ENCODE data around the gene PANK4. TPM values are rescaled to one million over a fixed set of nuclear protein-coding genes. Genes with fewer than 3 reads are reported as not detected.

Gene PANK4
- total and polyA plus RNA-seq, 3 experiments from 2014 or later: 25.0 to 46.3 (median 40.3) TPM

DNA sequence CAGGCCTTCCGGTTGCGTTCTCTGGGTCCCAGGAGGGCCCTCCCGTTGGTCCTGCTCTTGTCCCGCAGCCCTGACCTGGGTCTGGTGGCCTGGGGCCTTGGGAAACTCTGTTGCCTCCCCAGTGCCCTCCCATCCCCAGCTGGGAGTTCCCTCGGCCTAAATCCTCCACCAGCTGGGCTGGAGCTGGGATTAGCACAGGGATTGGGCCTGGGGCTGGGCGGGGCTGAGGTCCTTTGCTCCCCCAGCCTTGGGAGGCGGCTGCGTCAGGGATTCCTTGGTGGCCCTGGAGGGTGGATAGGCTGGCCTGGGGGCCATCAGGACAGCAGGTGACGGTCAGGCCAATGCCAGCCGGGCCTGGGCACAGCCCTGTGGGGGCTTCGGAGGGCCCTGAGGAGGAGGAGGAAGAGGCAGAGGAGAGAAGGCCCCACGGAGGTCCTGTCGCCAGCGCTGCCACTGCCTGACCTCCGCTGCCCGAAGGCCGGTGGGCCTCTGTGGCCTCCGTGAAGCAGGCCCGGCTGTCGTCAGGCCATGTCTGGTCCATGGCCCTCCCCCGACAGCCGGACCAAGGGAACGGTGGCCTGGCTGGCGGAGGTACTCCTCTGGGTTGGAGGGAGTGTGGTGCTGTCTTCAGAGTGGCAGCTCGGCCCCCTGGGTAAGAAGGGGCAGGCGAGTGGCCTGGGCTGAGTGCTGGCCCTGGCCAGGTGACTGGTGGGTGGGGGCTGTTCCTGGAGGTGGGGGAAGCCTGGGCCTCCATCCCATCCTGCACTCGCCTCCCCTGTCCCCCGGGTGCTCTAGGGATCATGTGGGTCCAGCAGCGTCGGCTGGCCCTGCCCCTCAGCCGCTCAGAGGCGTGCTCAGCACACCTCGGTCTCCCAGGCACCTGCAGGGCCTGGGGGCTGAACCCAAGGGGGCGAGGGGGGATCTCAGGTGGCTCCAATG, 50.1 kb downstream of the PANK4 start, which contains the start of gene PLCH2:
TSS of gene PLCH2 (plus strand) at position 229 of the 939 bp plus-strand sequence. CDS start at position 529, 300 bp downstream.
- H3K9me3 Mint-ChIP-seq: no peaks in the 10 kb centered on the region
- Histone ChIP-seq H3K9me3 (ENCODE audit: low read length) (no peaks in the 10 kb centered on the region), H3K4me1 (ENCODE audit: insufficient read depth, low read length) (no peaks in the 10 kb centered on the region), H3K27ac (ENCODE audit: low read depth, low read length) (no peak within 1 kb of the TSS), H3K27me3 (ENCODE audit: insufficient read depth, low read length, poor library complexity, severe bottlenecking) (no peaks in the 10 kb centered on the region), H3K4me3 (ENCODE audit: low read length) (no peak within 1 kb of the TSS), H3K36me3 (ENCODE audit: insufficient read depth, low read length) (no peaks in the 10 kb centered on the region)
- ChIA-PET CTCF (interaction anchor here (1.0 kb wide), 1 partner anchor 34 kb away, joined by 3 read pairs; no protein-coding TSS in a partner anchor), POLR2A (no interaction called here)
- H3K4me3 Mint-ChIP-seq: no peak within 1 kb of the TSS
- no peaks in the 10 kb centered on the region for H3K36me3 Mint-ChIP-seq
- no peaks in the 10 kb centered on the region for H3K27me3 Mint-ChIP-seq
- no peak within 1 kb of the TSS for H3K27ac Mint-ChIP-seq
- DNase-seq: no peak
- no peaks in the 10 kb centered on the region for H3K4me1 Mint-ChIP-seq

DNA sequence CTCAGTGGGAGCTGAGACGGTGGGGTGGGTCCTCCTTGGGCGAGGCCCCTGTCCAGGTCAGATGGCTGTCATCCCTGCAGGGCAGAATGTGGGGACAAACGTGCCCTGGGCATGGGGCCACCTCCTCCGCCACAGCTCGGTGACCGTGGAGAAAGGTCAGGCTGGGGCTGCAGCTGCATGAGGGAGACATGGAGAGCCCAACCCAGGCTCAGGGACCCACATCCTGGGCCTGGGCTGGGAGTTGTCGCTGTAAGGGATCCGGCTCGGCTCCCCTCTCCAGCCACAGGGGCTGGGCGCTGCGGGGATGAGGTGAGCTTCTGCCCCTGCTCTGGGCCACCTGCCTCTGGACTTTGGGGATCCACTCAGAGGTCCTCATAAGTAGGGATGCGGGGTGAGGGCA, 50.8 kb downstream of the PANK4 start:
- H3K36me3 Mint-ChIP-seq: no peaks in the 10 kb centered on the region
- H3K4me1 Mint-ChIP-seq: no peaks in the 10 kb centered on the region
- Histone ChIP-seq H3K4me3 (ENCODE audit: low read length) (no peak overlapping the region), H3K27me3 (ENCODE audit: insufficient read depth, low read length, poor library complexity, severe bottlenecking) (no peaks in the 10 kb centered on the region), H3K27ac (ENCODE audit: low read depth, low read length) (no peak overlapping the region), H3K36me3 (ENCODE audit: insufficient read depth, low read length) (no peaks in the 10 kb centered on the region), H3K4me1 (ENCODE audit: insufficient read depth, low read length) (no peaks in the 10 kb centered on the region), H3K9me3 (ENCODE audit: low read length) (no peaks in the 10 kb centered on the region)
- no peak overlapping the region for H3K4me3 Mint-ChIP-seq
- DNase-seq: no peak
- H3K27me3 Mint-ChIP-seq: no peaks in the 10 kb centered on the region
- POLR2A ChIA-PET: interaction anchor here (0.5 kb wide), 1 partner anchor 326 kb away, joined by 3 read pairs; no protein-coding TSS in a partner anchor
- no peak overlapping the region for H3K27ac Mint-ChIP-seq
- CTCF ChIA-PET: interaction anchor here (1.0 kb wide), 1 partner anchor 34 kb away, joined by 3 read pairs; no protein-coding TSS in a partner anchor
- H3K9me3 Mint-ChIP-seq: no peaks in the 10 kb centered on the region

DNA sequence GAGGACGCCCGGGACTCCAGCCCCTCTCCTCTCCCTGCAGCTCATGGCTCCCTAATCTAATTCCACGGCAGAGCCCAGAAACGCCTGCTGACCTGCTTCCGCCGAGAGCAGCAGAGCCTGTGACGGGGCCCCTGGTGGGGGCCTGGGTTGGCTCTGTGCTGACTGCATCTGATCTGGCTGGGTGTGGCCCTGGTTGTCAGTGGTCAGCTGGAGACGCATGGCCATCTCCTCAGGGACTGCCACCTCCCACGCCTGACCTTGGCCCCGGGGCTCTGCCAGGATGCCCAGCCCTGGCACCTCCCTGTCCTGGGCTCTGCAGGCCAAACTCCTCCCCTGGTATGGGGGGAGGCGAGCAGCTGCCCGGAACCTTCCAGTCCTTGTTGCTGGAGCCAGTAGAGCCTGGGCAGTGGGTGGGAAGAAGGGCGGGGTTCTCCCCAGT, 51.4 kb downstream of the PANK4 start:
- no peaks in the 10 kb centered on the region for H3K36me3 Mint-ChIP-seq
- no peaks in the 10 kb centered on the region for H3K4me1 Mint-ChIP-seq
- H3K27me3 Mint-ChIP-seq: no peaks in the 10 kb centered on the region
- no peaks in the 10 kb centered on the region for H3K4me1 ChIP-seq (ENCODE audit: insufficient read depth, low read length)
- no peaks in the 10 kb centered on the region for H3K9me3 ChIP-seq (ENCODE audit: low read length)
- H3K27me3 ChIP-seq (ENCODE audit: insufficient read depth, low read length, poor library complexity, severe bottlenecking): no peaks in the 10 kb centered on the region
- no peaks in the 10 kb centered on the region for H3K36me3 ChIP-seq (ENCODE audit: insufficient read depth, low read length)
- no peak for DNase-seq
- ChIA-PET POLR2A (no interaction called here), CTCF (no interaction called here)
- H3K27ac ChIP-seq (ENCODE audit: low read depth, low read length): no peak overlapping the region
- H3K4me3 ChIP-seq (ENCODE audit: low read length): no peak overlapping the region
- H3K27ac Mint-ChIP-seq: no peak overlapping the region
- no peaks in the 10 kb centered on the region for H3K9me3 Mint-ChIP-seq
- no peak overlapping the region for H3K4me3 Mint-ChIP-seq

DNA sequence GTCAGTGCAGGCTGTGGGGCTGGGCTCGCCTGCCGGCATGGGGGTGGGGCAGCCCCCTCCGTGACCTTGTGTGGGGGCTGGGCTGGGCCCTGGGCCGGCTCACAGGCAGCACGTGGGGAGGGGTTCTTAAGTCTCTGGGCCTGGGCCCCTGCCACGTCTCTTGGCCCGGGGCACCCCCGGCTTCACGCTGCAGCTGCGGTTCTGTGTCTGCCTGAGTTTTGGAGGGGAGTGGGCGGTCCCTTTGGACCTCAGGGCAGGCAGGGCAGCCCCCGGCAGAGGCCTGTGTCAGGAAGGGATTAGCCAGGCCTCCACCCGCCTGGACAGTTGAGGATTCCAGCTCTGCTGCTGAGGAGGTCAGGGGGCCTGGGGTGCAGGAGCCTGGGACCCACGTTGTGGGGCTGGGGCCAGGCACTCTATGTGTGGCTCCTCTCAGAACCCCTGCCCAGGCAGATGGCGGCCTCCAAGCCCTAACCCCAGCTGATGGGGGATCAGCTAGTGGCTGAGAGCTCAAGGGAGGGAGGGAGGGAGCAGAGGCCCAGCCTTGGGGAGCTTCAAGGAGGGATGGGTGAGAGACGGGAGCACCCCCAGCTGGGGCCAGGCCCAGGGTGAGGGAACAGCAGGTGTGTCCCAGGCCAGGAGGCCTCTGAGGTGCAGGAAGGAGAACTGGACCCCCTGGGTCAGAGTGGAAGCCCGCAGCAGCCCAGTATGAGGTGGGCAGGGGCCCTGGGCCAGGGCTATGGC, 52.1 kb downstream of the PANK4 start:
- Histone ChIP-seq H3K27ac (ENCODE audit: low read depth, low read length) (no peak overlapping the region), H3K36me3 (ENCODE audit: insufficient read depth, low read length) (no peaks in the 10 kb centered on the region), H3K9me3 (ENCODE audit: low read length) (no peaks in the 10 kb centered on the region), H3K4me3 (ENCODE audit: low read length) (no peak overlapping the region), H3K4me1 (ENCODE audit: insufficient read depth, low read length) (no peaks in the 10 kb centered on the region), H3K27me3 (ENCODE audit: insufficient read depth, low read length, poor library complexity, severe bottlenecking) (no peaks in the 10 kb centered on the region)
- POLR2A ChIA-PET: no interaction called here
- Mint-ChIP-seq H3K4me1 (no peaks in the 10 kb centered on the region), H3K27me3 (no peaks in the 10 kb centered on the region), H3K9me3 (no peaks in the 10 kb centered on the region), H3K36me3 (no peaks in the 10 kb centered on the region), H3K4me3 (no peak overlapping the region), H3K27ac (no peak overlapping the region)
- CTCF ChIA-PET: no interaction called here
- DNase-seq: no peak

DNA sequence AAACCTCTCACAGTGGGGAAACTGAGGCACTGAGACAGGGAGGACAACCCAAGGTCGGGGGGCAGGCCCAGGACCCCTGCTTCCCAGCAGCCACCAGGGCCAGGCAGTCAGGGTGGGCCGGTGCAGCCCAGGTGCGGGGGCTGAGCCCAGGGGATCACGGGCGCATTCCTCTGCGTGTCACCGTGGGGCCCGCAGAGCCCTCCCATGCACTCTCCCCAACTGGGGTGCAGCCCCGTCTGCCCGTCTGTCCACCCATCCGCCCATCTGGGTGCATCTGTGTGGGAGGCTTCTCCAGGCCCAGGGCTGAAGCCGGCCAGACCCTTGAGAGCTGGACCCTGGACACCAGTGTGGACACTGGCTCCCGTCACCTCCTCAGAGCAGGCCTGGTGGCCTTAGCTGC, 53.2 kb downstream of the PANK4 start:
- H3K9me3 Mint-ChIP-seq: no peaks in the 10 kb centered on the region

DNA sequence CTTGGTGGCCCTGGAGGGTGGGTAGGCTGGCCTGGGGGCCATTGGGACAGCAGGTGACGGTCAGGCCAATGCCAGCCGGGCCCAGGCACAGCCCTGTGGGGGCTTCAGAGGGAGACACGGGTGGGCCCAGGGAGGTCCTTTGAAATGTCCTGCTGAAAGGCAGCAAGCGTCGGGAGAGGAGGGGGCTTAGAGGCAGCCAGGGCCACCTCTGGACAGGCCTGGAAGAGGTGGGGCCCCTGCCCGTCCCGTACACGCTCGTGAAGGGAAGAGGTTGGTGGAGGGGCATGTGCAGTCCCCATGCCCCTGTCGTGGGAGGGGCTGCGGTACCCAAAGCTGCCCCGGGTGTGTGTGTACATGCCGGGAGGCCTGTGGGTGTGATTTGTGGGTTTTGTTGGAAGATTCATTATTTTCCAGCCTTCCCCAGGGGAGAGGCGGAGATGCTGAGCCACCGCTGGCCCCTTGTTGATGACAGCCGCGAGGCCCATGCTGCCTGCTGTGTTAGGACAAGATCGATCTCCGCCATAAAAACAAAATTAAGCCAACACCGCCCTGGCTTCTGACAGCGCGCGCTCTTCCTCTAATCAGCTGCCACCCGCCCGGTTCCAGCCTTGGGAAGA, 53.7 kb downstream of the PANK4 start:
- Histone ChIP-seq H3K4me3 (ENCODE audit: low read length) (no peak overlapping the region), H3K9me3 (ENCODE audit: low read length) (no peaks in the 10 kb centered on the region), H3K27ac (ENCODE audit: low read depth, low read length) (no peak overlapping the region), H3K4me1 (ENCODE audit: insufficient read depth, low read length) (no peaks in the 10 kb centered on the region), H3K27me3 (ENCODE audit: insufficient read depth, low read length, poor library complexity, severe bottlenecking) (no peaks in the 10 kb centered on the region), H3K36me3 (ENCODE audit: insufficient read depth, low read length) (no peaks in the 10 kb centered on the region)
- Mint-ChIP-seq H3K9me3 (no peaks in the 10 kb centered on the region), H3K4me1 (peaks cover 0 to 3% (median 0%) of the 10 kb centered on the region in 3 donors), H3K36me3 (no peaks in the 10 kb centered on the region), H3K27me3 (peaks cover 0 to 3% of the 10 kb centered on the region in 2 donors), H3K27ac (no peak overlapping the region), H3K4me3 (no peak overlapping the region)
- POLR2A ChIA-PET: no interaction called here
- CTCF ChIA-PET: no interaction called here
- DNase-seq: no peak

More for the DNA sequence above, 53.2 kb downstream of the PANK4 start:
- no peaks in the 10 kb centered on the region for H3K4me1 ChIP-seq (ENCODE audit: insufficient read depth, low read length)
- Mint-ChIP-seq H3K36me3 (no peaks in the 10 kb centered on the region), H3K27ac (no peak overlapping the region), H3K27me3 (peaks cover 0 to 3% of the 10 kb centered on the region in 2 donors), H3K4me3 (no peak overlapping the region), H3K4me1 (peaks cover 0 to 1% (median 0%) of the 10 kb centered on the region in 3 donors)
- no peaks in the 10 kb centered on the region for H3K36me3 ChIP-seq (ENCODE audit: insufficient read depth, low read length)
- POLR2A ChIA-PET: no interaction called here
- no peaks in the 10 kb centered on the region for H3K9me3 ChIP-seq (ENCODE audit: low read length)
- H3K27ac ChIP-seq (ENCODE audit: low read depth, low read length): no peak overlapping the region
- CTCF ChIA-PET: no interaction called here
- no peak overlapping the region for H3K4me3 ChIP-seq (ENCODE audit: low read length)
- no peak for DNase-seq
- H3K27me3 ChIP-seq (ENCODE audit: insufficient read depth, low read length, poor library complexity, severe bottlenecking): no peaks in the 10 kb centered on the region

DNA sequence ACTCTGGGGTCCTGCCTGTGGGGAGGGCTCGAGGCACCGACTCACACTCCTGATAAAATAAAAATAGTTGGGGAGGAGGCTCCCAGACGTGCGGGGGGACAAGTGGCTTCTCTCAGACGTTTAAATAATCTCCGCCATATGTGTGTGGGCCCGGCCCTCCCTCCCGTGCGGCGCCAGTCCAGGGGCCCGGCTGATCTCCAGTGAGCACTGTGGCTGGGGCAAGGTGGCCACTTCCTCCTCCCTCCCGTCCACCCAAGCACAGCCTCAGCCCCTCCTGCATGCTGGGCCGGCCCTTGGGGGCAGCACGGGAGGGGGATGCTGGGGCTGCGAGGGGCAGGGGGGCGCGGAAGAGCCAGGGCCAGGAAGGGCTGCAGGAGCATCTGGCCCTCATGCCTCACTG, 54.3 kb downstream of the PANK4 start:
- Histone ChIP-seq H3K4me1 (ENCODE audit: insufficient read depth, low read length) (no peaks in the 10 kb centered on the region), H3K27me3 (ENCODE audit: insufficient read depth, low read length, poor library complexity, severe bottlenecking) (no peaks in the 10 kb centered on the region), H3K27ac (ENCODE audit: low read depth, low read length) (no peak overlapping the region), H3K36me3 (ENCODE audit: insufficient read depth, low read length) (no peaks in the 10 kb centered on the region), H3K9me3 (ENCODE audit: low read length) (no peaks in the 10 kb centered on the region), H3K4me3 (ENCODE audit: low read length) (no peak overlapping the region)
- DNase-seq: no peak
- Mint-ChIP-seq H3K36me3 (no peaks in the 10 kb centered on the region), H3K27me3 (peaks cover 0 to 3% of the 10 kb centered on the region in 2 donors), H3K9me3 (no peaks in the 10 kb centered on the region), H3K27ac (no peak overlapping the region), H3K4me1 (peaks cover 0 to 3% (median 0%) of the 10 kb centered on the region in 3 donors), H3K4me3 (no peak overlapping the region)
- CTCF ChIA-PET: no interaction called here
- POLR2A ChIA-PET: no interaction called here

DNA sequence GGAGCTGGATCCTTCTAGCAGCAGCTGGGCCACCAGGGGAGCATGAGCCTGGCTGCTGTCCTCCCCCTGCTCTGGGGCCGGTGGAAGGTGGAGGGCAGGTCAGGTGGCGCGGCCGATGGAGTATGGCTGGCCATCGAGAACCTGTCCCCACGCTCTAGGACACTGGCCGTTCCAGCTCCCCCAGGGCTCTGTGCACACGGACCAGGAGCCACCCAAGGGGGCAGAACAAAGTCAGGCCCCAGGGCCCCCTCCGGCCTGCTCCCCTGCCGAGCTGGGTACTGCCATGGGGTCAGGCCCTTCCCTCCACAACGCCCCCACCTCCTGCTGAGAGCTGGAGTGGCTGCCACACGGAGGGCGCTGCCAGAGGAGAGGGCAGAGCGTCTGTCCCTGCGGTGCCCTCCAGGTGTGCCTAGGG, 54.8 kb downstream of the PANK4 start:
- H3K27ac Mint-ChIP-seq: no peak overlapping the region
- no peak for DNase-seq
- no peaks in the 10 kb centered on the region for H3K36me3 ChIP-seq (ENCODE audit: insufficient read depth, low read length)
- no peaks in the 10 kb centered on the region for H3K9me3 Mint-ChIP-seq
- ChIA-PET POLR2A (no interaction called here), CTCF (no interaction called here)
- H3K4me1 ChIP-seq (ENCODE audit: insufficient read depth, low read length): no peaks in the 10 kb centered on the region
- no peaks in the 10 kb centered on the region for H3K36me3 Mint-ChIP-seq
- H3K4me1 Mint-ChIP-seq: peaks cover 0 to 6% (median under 1%) of the 10 kb centered on the region in 3 donors
- H3K27me3 ChIP-seq (ENCODE audit: insufficient read depth, low read length, poor library complexity, severe bottlenecking): no peaks in the 10 kb centered on the region
- no peaks in the 10 kb centered on the region for H3K9me3 ChIP-seq (ENCODE audit: low read length)
- H3K4me3 Mint-ChIP-seq: no peak overlapping the region
- no peak overlapping the region for H3K4me3 ChIP-seq (ENCODE audit: low read length)
- peaks cover 0 to 3% of the 10 kb centered on the region in 2 donors for H3K27me3 Mint-ChIP-seq
- no peak overlapping the region for H3K27ac ChIP-seq (ENCODE audit: low read depth, low read length)

All from CD8-positive, alpha-beta memory T cell (primary cell).